NCI-H1092 treated with DMSO at 0.1 percent for 48 hours (cell line): ENCODE measurements around the gene CDKN1A.
"Not testable (repeated sequence)": the region's sequence is repeated elsewhere in the genome, so short reads cannot be mapped to it uniquely, and the experiment has no call there.

Experiments
- DNase-seq: peaks from one replicate; lab custom pipeline; 2025; lab: John Stamatoyannopoulos, UW

CDKN1A gene

GRCh38 chr6:36698196-36698595, 19.7 kb downstream of the CDKN1A start:
- DNase-seq: no peak

GRCh38 chr6:36698871-36699271, 20.4 kb downstream of the CDKN1A start:
- DNase-seq: no peak

- DNase-seq: no peak
These were observed 20.8 kb downstream of the CDKN1A start for GRCh38 chr6:36699348-36699747.

DNA sequence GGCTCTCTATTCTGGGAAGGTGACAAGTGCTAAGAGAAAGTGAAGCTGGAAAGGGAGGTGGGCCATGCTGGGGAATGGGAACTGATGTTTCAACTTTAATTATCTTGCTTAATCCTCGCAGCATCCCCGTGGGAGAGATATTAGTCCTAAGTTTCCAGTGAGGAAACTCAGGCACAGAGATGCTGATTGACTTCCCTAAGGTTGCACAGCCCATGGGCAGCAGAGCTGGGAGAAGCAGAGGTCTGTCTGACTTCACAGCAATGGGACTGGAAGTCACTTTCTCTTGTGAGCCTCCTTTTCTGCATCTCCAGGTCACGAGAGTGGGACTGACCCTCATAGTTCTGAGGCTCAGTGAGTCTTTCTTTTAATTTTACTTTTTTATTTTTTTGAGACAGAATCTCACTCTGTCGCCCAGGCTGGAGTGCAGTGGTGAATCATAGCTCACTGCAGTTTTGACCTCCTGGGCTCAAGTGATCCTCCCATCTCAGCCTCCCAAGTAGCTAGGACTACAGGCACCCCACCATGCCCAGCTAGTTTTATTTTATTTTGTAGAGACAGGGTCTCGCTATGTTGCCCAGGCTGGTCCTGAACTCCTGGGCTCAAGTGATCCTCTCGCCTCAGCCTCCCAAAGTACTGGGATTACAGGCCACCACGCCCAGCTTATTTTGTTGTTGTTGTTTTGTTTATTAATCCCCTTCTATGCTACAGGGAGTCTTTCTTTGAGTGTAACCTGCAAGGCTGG, 21.7 kb downstream of the CDKN1A start:
- DNase-seq: no peak

DNA sequence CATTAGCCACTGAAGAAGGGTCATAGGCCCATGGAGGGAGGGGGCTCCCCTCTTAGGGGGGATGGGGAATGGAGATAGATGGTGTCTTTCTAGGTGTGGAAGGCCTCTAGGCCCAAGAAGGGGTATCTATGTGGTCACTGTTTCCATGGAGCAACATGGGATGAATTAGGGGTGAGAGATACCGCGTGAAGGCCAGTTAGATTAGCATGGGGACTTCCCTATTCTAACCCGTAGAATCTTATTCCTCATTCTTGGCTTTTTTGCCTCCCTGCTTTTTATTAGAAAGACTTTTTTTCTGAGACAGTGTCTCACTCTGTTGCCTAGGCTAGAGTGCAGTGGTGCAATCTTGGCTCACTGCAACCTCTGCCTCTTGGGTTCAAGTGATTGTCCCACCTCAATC, 22.3 kb downstream of the CDKN1A start:
- no peak for DNase-seq

GRCh38 chr6:36701401-36701991, 23.0 kb downstream of the CDKN1A start:
- no peak for DNase-seq

- DNase-seq: no peak
These were observed 24.1 kb downstream of the CDKN1A start for GRCh38 chr6:36702656-36703055.

DNA sequence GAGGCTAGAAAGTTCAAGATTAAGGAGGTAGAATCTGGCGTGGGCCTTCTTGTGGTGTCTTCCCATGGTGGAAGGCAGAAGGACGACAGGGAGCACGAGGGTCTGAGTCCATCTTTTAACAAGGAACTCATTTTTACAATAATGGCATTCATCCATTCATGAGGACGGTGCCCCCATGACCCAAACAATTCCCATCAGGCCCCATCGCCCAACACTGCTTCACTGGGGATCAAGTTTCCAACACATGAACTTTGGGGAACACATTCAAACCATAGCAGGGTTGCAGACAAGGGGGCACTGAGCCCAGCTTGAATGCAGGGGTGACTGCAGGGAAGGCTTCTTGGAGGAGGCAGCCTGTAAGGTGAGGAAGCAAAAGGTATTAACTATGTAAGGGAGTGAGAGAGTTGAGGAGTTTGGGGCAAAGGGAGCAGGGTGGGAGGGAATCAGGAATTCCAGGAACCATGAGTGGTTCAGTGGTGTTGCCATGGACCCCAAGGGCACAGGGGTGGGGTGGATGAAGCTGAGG, 24.6 kb downstream of the CDKN1A start:
- DNase-seq: no peak

- DNase-seq: no peak
These were observed 25.5 kb downstream of the CDKN1A start for GRCh38 chr6:36703982-36704381.

- not testable (repeated sequence) for DNase-seq
These were observed 26.6 kb downstream of the CDKN1A start for GRCh38 chr6:36704961-36705577.

DNA sequence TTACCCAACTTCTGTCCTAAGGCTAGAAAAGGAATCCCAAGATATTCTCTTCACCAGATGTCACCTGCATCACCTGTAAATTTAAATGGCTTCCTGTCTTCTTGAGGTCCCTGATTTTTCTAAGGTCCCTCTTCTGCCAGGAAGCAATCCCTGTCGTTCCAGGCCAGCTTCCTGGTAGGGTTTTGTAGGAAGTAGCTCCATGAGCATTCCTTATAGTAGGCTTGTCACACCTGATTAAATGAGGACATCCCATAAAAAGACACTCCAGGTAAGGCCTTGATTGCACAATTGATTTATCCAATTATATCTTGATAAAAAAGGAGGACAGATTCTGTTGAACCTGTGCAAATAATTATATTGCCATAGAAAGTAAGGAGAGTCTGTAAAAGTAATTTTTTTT, 27.8 kb downstream of the CDKN1A start:
- DNase-seq: no peak

DNA sequence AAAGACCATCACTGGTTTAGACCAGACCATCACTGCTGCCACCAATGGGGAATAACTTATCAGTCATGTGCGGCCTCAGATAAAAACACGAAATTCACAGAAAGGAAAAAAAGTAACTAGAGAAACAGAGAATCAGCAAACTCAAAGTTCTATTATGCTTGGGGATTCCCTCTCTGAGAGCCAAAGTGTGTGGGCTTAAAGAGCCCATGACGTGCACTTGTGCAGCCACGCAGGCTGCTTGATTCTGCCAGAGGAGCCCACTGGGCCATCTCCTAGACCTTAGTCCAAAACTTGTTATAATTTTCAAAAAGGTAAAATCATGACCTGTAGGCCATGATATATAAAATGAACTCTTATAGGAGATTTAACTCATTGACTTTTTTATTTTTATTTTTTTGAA, 34.3 kb downstream of the CDKN1A start:
- DNase-seq: no peak

DNA sequence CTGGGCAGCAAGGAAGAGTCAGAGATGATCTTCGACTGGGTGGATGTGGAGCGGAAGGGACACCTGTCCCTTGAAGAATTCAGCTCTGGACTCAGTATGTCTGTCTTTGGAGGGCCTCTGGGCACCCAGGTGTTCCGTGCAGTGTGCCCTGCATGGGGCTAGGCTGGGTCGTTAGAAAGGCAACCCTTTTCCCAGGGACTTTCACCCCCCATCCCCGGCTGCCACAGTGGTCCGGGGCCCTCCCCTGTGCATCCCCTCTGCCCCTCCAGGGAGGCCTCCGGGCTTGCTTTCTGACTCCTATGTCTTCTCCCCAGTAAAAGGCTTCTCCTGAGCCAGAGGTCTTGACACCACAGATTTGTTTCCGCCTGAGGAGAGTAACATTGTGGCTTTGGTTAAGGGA, 35.3 kb downstream of the CDKN1A start:
- no peak for DNase-seq

DNA sequence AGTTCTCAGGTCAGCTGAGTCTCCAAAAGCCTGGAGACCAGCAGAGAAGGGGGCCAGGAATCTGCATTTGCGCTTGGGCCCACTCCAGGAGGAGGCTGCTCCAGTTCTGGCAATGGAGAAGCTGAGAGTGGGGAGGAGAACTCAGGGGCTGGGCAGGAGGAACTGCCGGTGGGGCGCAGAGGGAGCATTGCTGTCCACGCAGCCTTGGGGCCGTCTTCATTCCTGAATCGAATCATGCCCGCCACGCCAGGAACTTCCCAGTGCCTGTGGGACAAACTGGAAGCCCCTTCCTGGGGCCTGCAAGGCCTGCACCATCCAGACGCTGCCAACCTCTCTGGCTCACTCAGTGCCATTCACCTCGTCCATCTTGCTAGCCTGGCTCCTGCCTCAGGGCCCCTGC, 36.0 kb downstream of the CDKN1A start:
- DNase-seq: no peak

DNA sequence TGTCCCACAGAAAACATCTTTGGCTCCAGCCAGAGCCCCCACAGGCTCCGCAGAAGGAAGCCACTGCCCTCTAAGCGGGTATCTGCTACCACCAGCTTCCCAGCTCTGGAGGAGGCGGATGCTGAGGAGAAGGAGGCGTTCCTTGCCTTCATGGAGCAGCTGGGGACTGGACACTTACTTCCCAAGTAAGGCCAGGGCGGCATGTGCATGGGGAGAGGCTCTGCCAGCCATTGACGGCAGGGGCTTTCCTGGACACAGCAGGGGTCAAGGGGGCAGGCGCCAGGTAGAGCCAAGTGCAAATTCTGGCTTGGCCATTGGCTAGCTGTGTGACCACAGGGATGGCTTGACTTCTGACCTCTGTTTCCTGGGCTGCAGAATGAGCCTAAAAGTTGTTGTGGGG, 37.0 kb downstream of the CDKN1A start:
- DNase-seq: no peak

- DNase-seq: no peak
These were observed 38.1 kb downstream of the CDKN1A start for GRCh38 chr6:36716476-36717093.

- no peak for DNase-seq
These were observed 38.8 kb downstream of the CDKN1A start for GRCh38 chr6:36717231-36717825.

DNA sequence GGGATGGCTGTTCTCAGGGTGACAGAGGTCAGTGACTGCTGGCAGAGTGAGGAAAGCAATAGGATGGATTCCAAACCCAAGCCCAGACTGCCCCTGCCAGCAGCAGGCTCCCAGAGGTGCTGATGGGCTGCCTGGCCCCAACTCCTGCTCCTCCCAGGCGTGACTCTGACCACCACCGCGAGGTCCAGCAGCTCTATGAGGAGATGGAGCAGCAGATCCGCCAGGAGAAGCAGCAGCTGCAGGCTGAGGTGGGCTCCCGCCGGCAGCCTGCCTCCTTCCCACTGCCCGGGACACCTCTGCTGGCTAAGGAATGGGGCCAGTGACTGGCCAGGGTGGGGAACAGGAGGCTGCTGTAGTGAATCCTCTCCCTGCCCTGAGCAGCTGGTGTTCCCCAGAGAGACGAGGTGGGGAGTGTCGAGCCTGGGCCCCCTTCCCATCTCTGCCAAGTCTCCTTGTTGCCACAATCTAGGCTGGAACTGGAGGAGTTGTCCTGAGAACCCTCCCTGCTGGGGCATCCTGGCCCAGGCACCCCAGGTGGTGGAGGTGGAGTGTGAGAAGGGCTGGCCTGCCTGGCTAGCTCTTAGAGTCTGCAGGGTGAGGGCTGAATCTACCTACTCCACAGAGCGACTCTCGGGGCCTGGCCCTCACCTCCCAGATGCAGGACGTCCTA, 39.5 kb downstream of the CDKN1A start:
- DNase-seq: no peak

DNA sequence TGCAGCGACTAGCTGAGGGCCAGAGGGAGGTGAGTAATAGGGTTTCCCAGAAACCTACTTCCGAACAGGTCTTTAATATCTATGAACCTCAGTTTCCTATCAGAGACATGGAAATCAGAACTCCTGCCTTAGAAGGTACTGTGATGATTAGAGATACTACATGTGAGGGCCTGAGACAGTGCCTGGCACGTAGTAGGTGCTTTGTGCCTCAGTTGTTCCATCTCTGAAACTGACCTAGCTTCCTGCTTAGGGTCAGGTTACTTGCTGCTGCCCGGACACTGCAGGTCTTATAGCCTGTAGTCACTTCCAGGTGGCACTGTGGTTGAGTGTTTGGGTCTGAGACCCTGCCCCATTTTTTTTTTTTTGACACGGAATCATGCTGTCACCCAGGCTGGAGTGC, 40.0 kb downstream of the CDKN1A start:
- no peak for DNase-seq

DNA sequence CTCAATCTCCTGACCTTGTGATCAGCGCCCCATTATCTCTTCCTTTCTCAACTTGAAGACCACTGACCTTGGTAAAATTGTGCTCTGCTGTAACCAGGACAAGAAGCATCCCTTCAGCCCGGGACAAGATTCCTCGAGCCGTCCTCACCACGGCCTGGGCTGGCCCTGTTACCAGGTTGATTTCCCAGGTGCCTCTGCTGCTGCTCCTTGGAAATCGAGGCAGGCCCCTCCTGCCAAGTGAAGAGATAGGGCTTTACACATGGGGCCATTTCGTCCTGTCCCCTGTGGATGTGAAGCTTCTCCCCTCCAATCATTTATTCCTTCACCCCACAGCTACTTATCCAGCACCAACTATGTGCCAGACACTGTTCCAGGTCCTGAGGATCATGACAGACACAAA, 40.6 kb downstream of the CDKN1A start:
- DNase-seq: no peak

DNA sequence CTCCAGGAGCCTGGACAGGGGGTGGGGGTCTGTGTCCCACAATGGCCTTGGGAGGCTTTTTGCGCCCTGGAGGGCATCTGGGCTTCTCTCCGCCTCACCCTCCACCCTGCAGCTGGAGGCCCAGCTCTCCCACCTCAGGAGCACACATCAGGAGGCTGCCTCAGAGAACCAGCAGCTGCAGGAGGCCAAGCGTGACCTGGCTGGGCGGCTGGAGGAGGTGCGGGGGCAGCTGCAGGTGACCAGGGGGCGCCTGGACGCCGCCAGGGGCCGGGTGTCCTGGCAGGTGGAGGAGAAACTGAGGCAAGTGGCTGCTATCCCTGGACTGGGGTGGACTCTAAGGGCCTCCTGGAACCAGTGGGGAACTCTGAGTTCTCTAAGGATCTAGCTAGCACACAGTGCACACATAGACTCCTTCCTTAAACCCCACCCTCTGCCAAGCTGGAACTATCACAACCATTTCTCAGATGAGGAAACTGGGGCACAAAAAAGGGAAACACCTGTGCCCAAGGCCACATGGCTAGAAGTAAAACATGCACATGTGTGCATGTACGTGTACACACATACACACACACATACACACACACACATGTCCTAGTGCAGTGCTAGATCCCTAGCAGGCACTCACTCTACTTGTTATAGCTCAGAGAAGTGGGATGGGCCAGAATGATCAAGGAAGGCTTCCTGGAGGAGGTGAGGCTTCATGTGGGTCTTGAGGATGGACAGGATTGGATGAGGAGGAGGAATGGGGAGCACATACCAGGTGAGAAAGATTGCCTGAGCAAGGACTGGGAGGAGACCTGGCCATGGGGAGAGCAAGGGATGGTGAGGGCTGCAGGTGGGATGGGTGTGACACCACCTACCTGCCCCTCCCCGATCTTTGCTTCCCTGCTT, 42.0 kb downstream of the CDKN1A start:
- no peak for DNase-seq
